ENCODE data around the gene ETV5.

DNA sequence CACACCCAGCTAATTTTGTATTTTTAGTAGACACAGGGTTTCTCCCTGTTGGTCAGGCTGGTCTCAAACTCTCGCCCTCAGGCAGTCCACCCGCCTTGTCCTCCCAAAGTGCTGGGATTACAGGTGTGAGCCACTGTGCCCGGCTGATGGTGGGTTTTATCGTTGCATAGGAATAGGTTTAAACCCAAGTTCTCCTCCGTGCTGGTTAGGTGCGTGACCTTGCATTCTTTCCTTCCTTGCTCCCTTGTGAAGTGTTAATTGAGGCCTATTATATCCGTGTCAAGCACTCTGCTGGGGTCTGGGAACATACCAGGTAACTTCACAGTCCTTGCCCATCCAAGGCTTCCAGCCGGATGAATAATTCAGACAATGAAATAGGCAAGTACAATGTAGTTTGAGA, 19.3 kb upstream of the ETV5 start:
- TF ChIP-seq TAF1 (IDR thresholded peaks at IDR 0.05; ENCODE audit: borderline replicate concordance, low read depth, low read length) (no peak), POLR2AphosphoS5 (IDR thresholded peaks at IDR 0.05; ENCODE audit: low read depth, low read length) (no peak)
